Fibroblast of lung (primary cell): ENCODE measurements around the gene FAM149B1. TPM values are rescaled to one million over a fixed set of nuclear protein-coding genes. Genes with fewer than 3 reads are reported as not detected.

Source experiments
- DNase-seq, 2 donors: peaks; one replicate each; pipeline versions ENCODE4 v3.0.0 to v3.0.0-alpha.2; 2010; ENCODE audit warnings: low read depth in 2 of 2
- H2AFZ ChIP-seq: 2 replicates; pipeline ENCODE4 v1.5.1; 2012; ENCODE audit warnings: low read length, control low read depth, inconsistent platforms
- H3K27ac ChIP-seq: 2 replicates; pipeline ENCODE4 v1.5.1; 2011; ENCODE audit warnings: low read length, control low read depth; ENCODE audit not compliant: insufficient read depth
- H3K27me3 ChIP-seq: 2 replicates; pipeline ENCODE4 v1.5.1; 2011; ENCODE audit warnings: mild to moderate bottlenecking, low read length; ENCODE audit not compliant: control insufficient read depth, insufficient read depth
- H3K36me3 ChIP-seq: 2 replicates; pipeline ENCODE4 v1.5.1; 2011; ENCODE audit warnings: low read length; ENCODE audit not compliant: control insufficient read depth, insufficient read depth
- H3K4me1 ChIP-seq: 2 replicates; pipeline ENCODE4 v1.5.1; 2011; ENCODE audit warnings: low read length; ENCODE audit not compliant: control insufficient read depth, insufficient read depth; ENCODE audit errors: extremely low read depth
- H3K4me2 ChIP-seq: 2 replicates; pipeline ENCODE4 v1.5.1; 2011; ENCODE audit warnings: low read length, control low read depth; ENCODE audit not compliant: insufficient read depth; ENCODE audit errors: extremely low read depth
- H3K4me3 ChIP-seq, 4 experiments: fragments of 200-600 bp in 1 of 4; sonication (generic) in 1 of 4; replicated peaks in 1 of 4; 2 replicates each; pipeline ENCODE4 v1.5.1; 2011 to 2016; ENCODE audit warnings: low read length in 4 of 4, low read depth in 3 of 4, mild to moderate bottlenecking in 3 of 4, control low read depth in 2 of 4, inconsistent platforms in 1 of 4, mixed read lengths in 1 of 4; ENCODE audit not compliant: insufficient read depth in 1 of 4; ENCODE audit errors: control extremely low read depth in 1 of 4
- H3K79me2 ChIP-seq: 2 replicates; pipeline ENCODE4 v1.5.1; 2012; ENCODE audit warnings: mild to moderate bottlenecking, low read length, inconsistent platforms; ENCODE audit not compliant: control insufficient read depth, insufficient read depth
- H3K9ac ChIP-seq: 2 replicates; pipeline ENCODE4 v1.5.1; 2011; ENCODE audit warnings: mild to moderate bottlenecking, low read length, control low read depth; ENCODE audit not compliant: insufficient read depth
- H3K9me3 ChIP-seq: 2 replicates; pipeline ENCODE4 v1.5.1; 2012; ENCODE audit warnings: low read depth, low read length; ENCODE audit not compliant: control insufficient read depth, insufficient read depth
- H4K20me1 ChIP-seq: 2 replicates; pipeline ENCODE4 v1.5.1; 2011; ENCODE audit warnings: low read length; ENCODE audit not compliant: control insufficient read depth, insufficient read depth; ENCODE audit errors: extremely low read depth
- EZH2 ChIP-seq: IDR thresholded peaks from 2 replicates; pipeline ENCODE4 v1.5.1; 2012; ENCODE audit warnings: low read length, control low read depth, mild to moderate bottlenecking; ENCODE audit errors: missing control alignments
- polyA minus RNA-seq: library from RNA; depleted of rRNA, polyadenylated mRNA; stranded (reverse); fragments of >200 nt; gene quantifications from 2 replicates; pipeline ENCODE4 v1.2.3, GENCODE V29; 2011; ENCODE audit warnings: low replicate concordance
- polyA plus RNA-seq, 2 donors: library from polyadenylated mRNA; depleted of rRNA in 1 of 2; stranded (reverse) in 1 of 2; unstranded in 1 of 2; fragments of >200 nt; gene quantifications; 2 replicates each; pipeline ENCODE4 v1.2.1, GENCODE V29; 2011 to 2012; ENCODE audit warnings: missing spikeins in 1 of 2
- total RNA-seq: library from RNA; depleted of rRNA; stranded (reverse); fragments of >200 nt; gene quantifications from 2 replicates; pipeline ENCODE4 v1.2.1, GENCODE V29; 2014
- TF ChIP-seq, protein P1 (sequence below), 2 donors: IDR thresholded peaks in 1 of 2; conservative IDR thresholded peaks in 1 of 2; 1 replicate in 1 of 2; 2 replicates in 1 of 2; pipeline ENCODE4 v1.5.1; 2011 to 2012; ENCODE audit warnings: low read length in 2 of 2, control low read depth in 1 of 2, inconsistent platforms in 1 of 2, low read depth in 1 of 2, mild to moderate bottlenecking in 1 of 2

FAM149B1 gene
- total RNA-seq (35.4 and 44.9 TPM in 2 replicates), polyA plus RNA-seq (22.8 and 38.9 TPM in 2 replicates), polyA minus RNA-seq (35.4 and 58.6 TPM in 2 replicates)
- polyA plus RNA-seq (2012), result 15.9 and 22.2 TPM in 2 replicates

DNA sequence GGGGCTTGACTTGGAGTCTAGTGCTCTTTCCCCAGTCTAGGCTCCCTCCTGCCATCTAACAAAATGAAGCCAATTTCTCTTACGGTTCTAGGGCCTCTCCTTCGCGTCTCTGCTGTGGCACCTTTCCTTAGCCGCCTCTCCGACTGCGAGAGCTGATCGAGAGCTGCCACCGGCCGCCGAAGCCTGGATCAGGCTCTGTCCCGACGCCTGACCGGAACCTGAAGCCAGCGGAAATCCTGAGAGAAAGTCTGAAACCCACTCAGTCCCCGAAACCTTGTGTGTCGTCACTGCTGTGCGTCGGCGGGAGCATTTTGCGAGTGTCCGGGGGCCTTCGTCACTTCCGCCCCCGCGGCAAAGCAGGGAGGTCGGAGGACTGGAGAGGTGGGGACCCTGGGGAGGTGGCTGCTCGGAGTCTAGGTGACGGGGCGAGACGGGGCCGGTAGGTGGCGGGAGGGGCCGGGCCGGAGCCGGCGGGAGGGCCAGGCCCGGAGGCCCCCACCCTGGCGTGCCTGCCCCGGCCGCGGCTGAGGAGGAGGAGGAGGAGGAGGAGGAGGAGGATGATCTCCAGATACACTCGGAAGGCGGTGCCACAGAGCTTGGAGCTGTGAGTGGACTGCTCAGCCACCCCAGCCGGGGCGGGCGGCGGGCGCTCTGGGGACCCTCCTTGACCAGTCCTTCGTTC lies at the start of gene FAM149B1, which contains the start of gene ECD:
Gene FAM149B1, plus strand, starts transcription at position 337 of the 682 bp plus-strand sequence. Its CDS starts 221 bp downstream, at position 558.
Gene ECD, minus strand, starts transcription at position 226 of the 682 bp plus-strand sequence. CDS start 4,071 bp downstream, outside the sequence.
- no peaks in the 10 kb centered on the region for H3K36me3 ChIP-seq
- no peaks in the 10 kb centered on the region for H3K27me3 ChIP-seq
- peak within 1 kb of the TSS; percentile 77 for H3K4me2 ChIP-seq
- TF ChIP-seq, protein P1, sequence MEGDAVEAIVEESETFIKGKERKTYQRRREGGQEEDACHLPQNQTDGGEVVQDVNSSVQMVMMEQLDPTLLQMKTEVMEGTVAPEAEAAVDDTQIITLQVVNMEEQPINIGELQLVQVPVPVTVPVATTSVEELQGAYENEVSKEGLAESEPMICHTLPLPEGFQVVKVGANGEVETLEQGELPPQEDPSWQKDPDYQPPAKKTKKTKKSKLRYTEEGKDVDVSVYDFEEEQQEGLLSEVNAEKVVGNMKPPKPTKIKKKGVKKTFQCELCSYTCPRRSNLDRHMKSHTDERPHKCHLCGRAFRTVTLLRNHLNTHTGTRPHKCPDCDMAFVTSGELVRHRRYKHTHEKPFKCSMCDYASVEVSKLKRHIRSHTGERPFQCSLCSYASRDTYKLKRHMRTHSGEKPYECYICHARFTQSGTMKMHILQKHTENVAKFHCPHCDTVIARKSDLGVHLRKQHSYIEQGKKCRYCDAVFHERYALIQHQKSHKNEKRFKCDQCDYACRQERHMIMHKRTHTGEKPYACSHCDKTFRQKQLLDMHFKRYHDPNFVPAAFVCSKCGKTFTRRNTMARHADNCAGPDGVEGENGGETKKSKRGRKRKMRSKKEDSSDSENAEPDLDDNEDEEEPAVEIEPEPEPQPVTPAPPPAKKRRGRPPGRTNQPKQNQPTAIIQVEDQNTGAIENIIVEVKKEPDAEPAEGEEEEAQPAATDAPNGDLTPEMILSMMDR (conservative IDR thresholded peaks at IDR 0.05 in 1 of 2, IDR thresholded peaks at IDR 0.05 in 1 of 2; ENCODE audit: low read depth in 1 of 2, low read length in 2 of 2), result no peak
- TF ChIP-seq EZH2, result no peak
- peak within 1 kb of the TSS; percentile 86 for H3K9ac ChIP-seq
- peaks cover 39% of the 10 kb centered on the region for H3K79me2 ChIP-seq
- H3K4me3 ChIP-seq, result peak within 1 kb of the TSS; percentile 66 to 98 (median 80)
- H3K27ac ChIP-seq, result peak within 1 kb of the TSS; percentile 91
- DNase-seq, result peak; percentile 94
- H2AFZ ChIP-seq, result peak within 1 kb of the TSS; percentile 69
- H3K9me3 ChIP-seq, result no peaks in the 10 kb centered on the region
- no peaks in the 10 kb centered on the region for H4K20me1 ChIP-seq
- H3K4me1 ChIP-seq, result no peaks in the 10 kb centered on the region

DNA sequence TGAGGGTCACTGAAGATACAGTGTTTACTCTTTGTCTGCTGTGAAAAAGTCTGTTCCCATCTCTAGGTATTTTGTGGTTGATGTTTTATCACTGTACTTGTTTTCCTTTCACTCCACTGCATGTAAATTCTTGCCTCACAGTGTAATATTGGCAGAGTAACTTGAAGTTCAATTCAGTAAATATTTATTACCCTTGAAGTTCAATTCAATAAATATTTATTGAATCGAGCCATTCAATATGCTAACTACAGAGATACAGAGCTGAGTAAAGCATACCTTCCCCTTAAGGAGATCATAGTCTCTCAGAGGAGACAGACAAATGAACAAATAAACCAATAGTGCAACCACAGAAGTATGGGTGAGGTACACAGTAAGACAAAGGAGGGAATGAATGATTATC lies 48.5 kb upstream of the FAM149B1 start:
- Histone ChIP-seq H3K4me3 (no peak overlapping the region), H3K27ac (no peak overlapping the region), H3K4me2 (no peak overlapping the region), H2AFZ (no peak overlapping the region), H3K27me3 (no peaks in the 10 kb centered on the region), H3K36me3 (peaks cover 2% of the 10 kb centered on the region), H4K20me1 (no peaks in the 10 kb centered on the region), H3K79me2 (no peaks in the 10 kb centered on the region), H3K9ac (no peak overlapping the region), H3K4me1 (peaks cover 4% of the 10 kb centered on the region), H3K9me3 (no peaks in the 10 kb centered on the region)
- no peak for DNase-seq
- TF ChIP-seq, protein P1 (conservative IDR thresholded peaks at IDR 0.05 in 1 of 2, IDR thresholded peaks at IDR 0.05 in 1 of 2; ENCODE audit: low read depth in 1 of 2, low read length in 2 of 2), result no peak
- TF ChIP-seq EZH2, result no peak

GRCh38 chr10:73119952-73120351 lies 48.0 kb upstream of the FAM149B1 start:
- Histone ChIP-seq H3K36me3 (peaks cover 3% of the 10 kb centered on the region), H4K20me1 (no peaks in the 10 kb centered on the region), H3K27ac (no peak overlapping the region), H3K4me3 (no peak overlapping the region), H3K9ac (no peak overlapping the region), H3K4me2 (no peak overlapping the region), H3K79me2 (no peaks in the 10 kb centered on the region), H3K9me3 (no peaks in the 10 kb centered on the region), H3K27me3 (no peaks in the 10 kb centered on the region), H3K4me1 (peaks cover 4% of the 10 kb centered on the region), H2AFZ (no peak overlapping the region)
- no peak for DNase-seq
- TF ChIP-seq, protein P1 (conservative IDR thresholded peaks at IDR 0.05 in 1 of 2, IDR thresholded peaks at IDR 0.05 in 1 of 2; ENCODE audit: low read depth in 1 of 2, low read length in 2 of 2), result no peak
- TF ChIP-seq EZH2, result no peak
